K562 (cell line): ENCODE measurements around the gene ATP7B.

ENCODE experiments used
- ADNP ChIP-seq: fragments of 200-800 bp; sonication (Bioruptor generic); IDR thresholded peaks from 2 replicates; pipeline ENCODE4 v1.6.1; 2016; ENCODE audit warnings: missing genetic modification characterization, missing compliant biosample characterization
- BHLHE40 ChIP-seq: IDR thresholded peaks from 2 replicates; pipeline ENCODE4 v1.6.1; 2011; ENCODE audit warnings: low read length, improper control_type of control experiment
- CHD1 ChIP-seq: fragments of 200-600 bp; sonication (generic); IDR thresholded peaks from one replicate; pipeline ENCODE4 v1.6.1; 2012; ENCODE audit warnings: mild to moderate bottlenecking, moderate library complexity, low read length, inconsistent platforms
- CTCF ChIP-seq, 3 experiments: IDR thresholded peaks in 2 of 3; conservative IDR thresholded peaks in 1 of 3; 2 replicates each; pipeline ENCODE4 v1.5.1; 2011 to 2012; ENCODE audit warnings: low read length in 3 of 3, mild to moderate bottlenecking in 3 of 3, control low read depth in 2 of 3, improper control_type of control experiment in 1 of 3, inconsistent platforms in 1 of 3, low read depth in 1 of 3, mixed read lengths in 1 of 3, moderate library complexity in 1 of 3; ENCODE audit not compliant: insufficient read depth in 2 of 3
- EP400 ChIP-seq: fragments of 450-650 bp; IDR thresholded peaks from 2 replicates; pipeline ENCODE4 v1.6.1; 2017; ENCODE audit warnings: antibody characterized with exemption, mild to moderate bottlenecking, moderate library complexity
- KAT8 ChIP-seq: fragments of 450-650 bp; IDR thresholded peaks from 2 replicates; pipeline ENCODE4 v1.6.1; 2016; ENCODE audit warnings: low read depth, mild to moderate bottlenecking
- NR0B1 ChIP-seq: fragments of 450-650 bp; IDR thresholded peaks from one replicate; pipeline ENCODE4 v1.6.1; 2018; ENCODE audit warnings: mild to moderate bottlenecking, moderate library complexity; ENCODE audit not compliant: partially characterized antibody
- POLR2A ChIP-seq: fragments of 450-650 bp; conservative IDR thresholded peaks from 2 replicates; pipeline ENCODE4 v1.6.1; 2016

GRCh38 chr13:51900471-51900870, 110.8 kb downstream of the ATP7B start:
- TF ChIP-seq ADNP (tag) = no peak
- TF ChIP-seq EP400 = no peak
- TF ChIP-seq CHD1 = no peak
- no peak for TF ChIP-seq CTCF (IDR thresholded peaks at IDR 0.05 in 2 of 3, conservative IDR thresholded peaks at IDR 0.05 in 1 of 3; ENCODE audit: insufficient read depth in 2 of 3, low read depth in 1 of 3, low read length in 3 of 3)
- no peak for TF ChIP-seq BHLHE40
- no peak for TF ChIP-seq NR0B1
- no peak for TF ChIP-seq POLR2A
- no peak for TF ChIP-seq KAT8
